Smooth muscle cell (in vitro differentiated cells): ENCODE results near the gene RDH16. TPM values are rescaled to one million over a fixed set of nuclear protein-coding genes. Genes with fewer than 3 reads are reported as not detected.

ENCODE experiments used
- DNase-seq: peaks from one replicate; lab custom pipeline; 2025; ENCODE audit not compliant: unreplicated experiment; lab: John Stamatoyannopoulos, UW
- H2AFZ ChIP-seq: fragments of 200-600 bp; sonication (generic); 2 replicates; pipeline ENCODE4 v1.6.0; 2016; ENCODE audit warnings: antibody characterized with exemption, low read depth, mild to moderate bottlenecking
- H3F3A ChIP-seq: fragments of 200-600 bp; sonication (generic); 2 replicates; pipeline ENCODE4 v1.6.0; 2017; ENCODE audit warnings: antibody characterized with exemption, low read depth
- H3K27ac ChIP-seq: fragments of 200-600 bp; sonication (generic); 2 replicates; pipeline ENCODE4 v1.5.1; 2016; ENCODE audit warnings: low read depth, mild to moderate bottlenecking
- H3K27me3 ChIP-seq: fragments of 200-600 bp; sonication (generic); 2 replicates; pipeline ENCODE4 v1.6.1; 2016; ENCODE audit warnings: low read depth, mild to moderate bottlenecking
- H3K36me3 ChIP-seq: fragments of 200-600 bp; sonication (generic); 2 replicates; pipeline ENCODE4 v1.5.1; 2016; ENCODE audit warnings: low read depth
- H3K4me1 ChIP-seq: fragments of 200-600 bp; sonication (generic); 2 replicates; pipeline ENCODE4 v1.5.1; 2016; ENCODE audit warnings: low read depth
- H3K4me2 ChIP-seq: fragments of 200-600 bp; sonication (generic); 2 replicates; pipeline ENCODE4 v1.6.0; 2016; ENCODE audit warnings: mild to moderate bottlenecking
- H3K4me3 ChIP-seq: fragments of 200-600 bp; sonication (generic); 2 replicates; pipeline ENCODE4 v1.5.1; 2016; ENCODE audit warnings: mild to moderate bottlenecking
- H3K79me2 ChIP-seq: fragments of 200-600 bp; sonication (generic); 2 replicates; pipeline ENCODE4 v1.6.0; 2016; ENCODE audit warnings: low read depth, mild to moderate bottlenecking
- H3K9ac ChIP-seq: fragments of 200-600 bp; sonication (generic); 2 replicates; pipeline ENCODE4 v1.6.0; 2016; ENCODE audit warnings: low read depth
- H3K9me3 ChIP-seq: fragments of 200-600 bp; sonication (generic); replicated peaks from 2 replicates; pipeline ENCODE4 v1.5.1; 2016; ENCODE audit warnings: low read depth
- H4K20me1 ChIP-seq: fragments of 200-600 bp; sonication (generic); 2 replicates; pipeline ENCODE4 v1.6.0; 2016; ENCODE audit warnings: low read depth
- whole genome bisulfite sequencing: methylation state at CpG from one replicate; pipeline ENCODE4 v1.1.7; 2016; ENCODE audit warnings: low lambda C conversion rate; 5-methylcytosine and 5-hydroxymethylcytosine counted together
- polyA plus RNA-seq: library from polyadenylated mRNA; unstranded; fragments of >200 nt; fragmentation: Nextera tagmentation; extraction: Ambion mirVana; gene quantifications from 2 replicates; pipeline ENCODE4 v1.2.1, GENCODE V29; 2016
- total RNA-seq: library from RNA; depleted of rRNA; stranded (reverse); fragments of >200 nt; gene quantifications from 2 replicates; pipeline ENCODE4 v1.2.3, GENCODE V29; 2014
- TF ChIP-seq, protein P1 (sequence below): fragments of 200-600 bp; sonication (generic); IDR thresholded peaks from 2 replicates; pipeline ENCODE4 v1.5.1; 2017; ENCODE audit warnings: borderline replicate concordance, mild to moderate bottlenecking, antibody characterized with exemption; ENCODE audit not compliant: insufficient read depth, poor library complexity, severe bottlenecking

RDH16 gene
- total and polyA plus RNA-seq, 2 experiments from 2014 or later: 0.55 to 2.0 TPM

DNA sequence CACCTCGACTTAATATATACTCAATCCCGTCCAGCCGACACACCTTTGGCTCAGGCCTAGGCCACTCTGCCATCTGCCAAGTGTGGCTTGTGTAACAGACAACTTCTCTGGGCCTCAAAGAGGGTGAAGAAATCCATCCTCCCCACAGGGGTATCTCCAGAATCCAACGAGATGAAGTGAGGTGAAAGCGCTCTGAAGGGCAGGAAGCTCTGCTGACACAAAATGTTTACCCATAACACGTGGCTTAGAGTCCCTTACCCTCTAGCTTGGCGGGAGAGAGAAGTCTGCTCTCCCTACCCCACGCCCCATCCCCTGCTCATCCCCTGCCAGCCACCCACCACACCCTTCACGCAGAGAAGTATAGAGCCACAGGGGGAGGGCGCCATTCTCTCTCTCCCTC, 35.9 kb upstream of the RDH16 start:
- no peak for DNase-seq
- H3K4me2 ChIP-seq: no peak overlapping the region
- no peak overlapping the region for H3K9ac ChIP-seq
- H3F3A ChIP-seq: peaks cover 12% of the 10 kb centered on the region
- TF ChIP-seq, protein P1, sequence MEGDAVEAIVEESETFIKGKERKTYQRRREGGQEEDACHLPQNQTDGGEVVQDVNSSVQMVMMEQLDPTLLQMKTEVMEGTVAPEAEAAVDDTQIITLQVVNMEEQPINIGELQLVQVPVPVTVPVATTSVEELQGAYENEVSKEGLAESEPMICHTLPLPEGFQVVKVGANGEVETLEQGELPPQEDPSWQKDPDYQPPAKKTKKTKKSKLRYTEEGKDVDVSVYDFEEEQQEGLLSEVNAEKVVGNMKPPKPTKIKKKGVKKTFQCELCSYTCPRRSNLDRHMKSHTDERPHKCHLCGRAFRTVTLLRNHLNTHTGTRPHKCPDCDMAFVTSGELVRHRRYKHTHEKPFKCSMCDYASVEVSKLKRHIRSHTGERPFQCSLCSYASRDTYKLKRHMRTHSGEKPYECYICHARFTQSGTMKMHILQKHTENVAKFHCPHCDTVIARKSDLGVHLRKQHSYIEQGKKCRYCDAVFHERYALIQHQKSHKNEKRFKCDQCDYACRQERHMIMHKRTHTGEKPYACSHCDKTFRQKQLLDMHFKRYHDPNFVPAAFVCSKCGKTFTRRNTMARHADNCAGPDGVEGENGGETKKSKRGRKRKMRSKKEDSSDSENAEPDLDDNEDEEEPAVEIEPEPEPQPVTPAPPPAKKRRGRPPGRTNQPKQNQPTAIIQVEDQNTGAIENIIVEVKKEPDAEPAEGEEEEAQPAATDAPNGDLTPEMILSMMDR: no peak
- no peak overlapping the region for H2AFZ ChIP-seq
- 89% methylated on average over 10 of the region's 10 CpGs for WGBS
- no peaks in the 10 kb centered on the region for H3K27me3 ChIP-seq
- H3K79me2 ChIP-seq: no peaks in the 10 kb centered on the region
- no peak overlapping the region for H3K4me3 ChIP-seq
- H3K9me3 ChIP-seq: no peaks in the 10 kb centered on the region
- peaks cover 14% of the 10 kb centered on the region for H4K20me1 ChIP-seq
- no peak overlapping the region for H3K27ac ChIP-seq
- H3K4me1 ChIP-seq: peaks cover 6% of the 10 kb centered on the region
- H3K36me3 ChIP-seq: no peaks in the 10 kb centered on the region

DNA sequence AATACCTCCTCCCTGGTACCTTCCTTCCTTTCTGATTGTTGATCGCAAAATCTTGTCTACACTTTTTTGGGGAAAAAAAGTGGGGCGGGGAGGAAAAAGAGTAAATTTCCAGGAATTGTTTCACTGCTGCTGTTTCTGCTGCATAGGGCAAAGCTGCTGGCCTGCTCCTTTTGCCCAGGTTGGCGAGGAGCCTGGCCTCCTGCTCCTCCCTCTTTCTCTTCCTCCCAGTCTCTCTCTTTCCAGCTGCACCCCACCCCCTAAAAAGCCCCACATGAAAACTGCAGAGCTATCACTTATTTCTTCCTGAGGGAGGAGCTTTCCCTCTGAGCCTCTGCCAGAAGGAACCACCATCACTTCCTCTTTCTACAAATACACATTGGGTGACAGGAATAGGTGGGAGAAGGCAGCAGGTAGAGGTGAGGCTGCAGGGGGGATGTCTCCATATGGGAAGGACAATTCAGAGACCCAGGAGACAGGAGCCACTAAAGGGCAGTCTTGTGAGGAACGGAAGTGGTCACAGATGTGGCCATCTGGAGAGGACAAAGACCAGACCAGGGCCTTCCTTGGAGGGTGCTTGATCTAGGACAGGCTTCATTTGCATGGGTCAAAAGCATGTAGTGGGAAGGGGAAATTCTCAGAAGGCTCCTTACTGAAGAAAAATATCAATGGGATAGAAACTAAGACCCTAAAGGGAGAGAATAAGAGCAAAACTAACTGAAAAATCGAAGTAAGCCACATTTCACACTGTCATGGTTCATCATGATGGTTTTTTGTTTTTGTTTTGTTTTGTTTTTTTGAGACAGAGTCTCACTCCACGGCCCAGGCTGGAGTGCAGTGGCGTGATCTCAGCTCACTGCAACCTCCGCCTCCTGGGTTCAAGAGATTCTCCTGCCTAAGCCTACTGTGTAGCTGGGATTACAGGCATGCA, 34.2 kb upstream of the RDH16 start:
- peaks cover 6% of the 10 kb centered on the region for H3K4me1 ChIP-seq
- H3K79me2 ChIP-seq: no peaks in the 10 kb centered on the region
- H3F3A ChIP-seq: peaks cover 12% of the 10 kb centered on the region
- H3K36me3 ChIP-seq: no peaks in the 10 kb centered on the region
- no peak for DNase-seq
- no peak overlapping the region for H2AFZ ChIP-seq
- no peaks in the 10 kb centered on the region for H3K9me3 ChIP-seq
- no peaks in the 10 kb centered on the region for H3K27me3 ChIP-seq
- WGBS: 90% methylated on average over 8 of the region's 8 CpGs
- TF ChIP-seq, protein P1: no peak
- no peaks in the 10 kb centered on the region for H4K20me1 ChIP-seq
- no peak overlapping the region for H3K4me2 ChIP-seq
- H3K9ac ChIP-seq: no peak overlapping the region
- H3K4me3 ChIP-seq: no peak overlapping the region
- H3K27ac ChIP-seq: no peak overlapping the region

DNA sequence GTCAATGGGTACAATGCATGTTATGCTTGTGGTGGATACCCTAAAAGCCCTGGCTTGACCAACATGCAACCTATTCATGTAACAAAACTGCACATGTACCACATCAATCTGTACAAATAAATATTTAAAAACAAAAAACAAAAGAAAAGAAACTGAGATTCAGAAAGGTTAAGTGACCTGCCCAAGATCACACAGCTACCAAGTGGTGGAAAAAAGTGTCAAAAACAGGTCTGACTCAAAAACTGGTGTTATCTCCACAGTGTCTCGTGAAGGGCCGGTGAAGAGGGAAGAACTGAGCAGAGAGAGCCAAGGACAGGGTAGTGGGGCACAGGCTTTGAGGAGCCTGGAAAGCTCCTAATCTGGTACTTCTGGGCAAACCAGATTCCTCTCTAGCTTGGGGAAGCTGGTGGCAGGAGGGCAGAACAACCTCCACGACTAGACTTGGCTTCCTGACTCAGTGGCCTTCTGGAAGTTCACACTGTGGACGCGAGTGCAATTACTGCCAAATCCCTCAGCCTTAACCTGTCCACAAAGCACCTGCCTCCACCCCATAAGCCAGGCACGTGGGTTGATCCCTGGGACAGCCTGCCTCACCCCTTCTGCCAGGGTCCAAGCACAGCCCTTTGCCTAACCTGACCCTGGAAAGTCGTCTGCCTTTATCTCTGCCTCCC, 33.4 kb upstream of the RDH16 start:
- H2AFZ ChIP-seq: no peak overlapping the region
- no peaks in the 10 kb centered on the region for H3K79me2 ChIP-seq
- H4K20me1 ChIP-seq: no peaks in the 10 kb centered on the region
- no peak overlapping the region for H3K27ac ChIP-seq
- peaks cover 19% of the 10 kb centered on the region for H3F3A ChIP-seq
- H3K9ac ChIP-seq: no peak overlapping the region
- DNase-seq: no peak
- no peaks in the 10 kb centered on the region for H3K36me3 ChIP-seq
- 81% methylated on average over 7 of the region's 7 CpGs for WGBS
- no peaks in the 10 kb centered on the region for H3K27me3 ChIP-seq
- no peak overlapping the region for H3K4me2 ChIP-seq
- H3K9me3 ChIP-seq: no peaks in the 10 kb centered on the region
- TF ChIP-seq, protein P1: no peak
- no peak overlapping the region for H3K4me3 ChIP-seq
- H3K4me1 ChIP-seq: peaks cover 6% of the 10 kb centered on the region
